Loucy (cell line): ENCODE data around the gene TAB2.

ENCODE experiments used
- EZH2phosphoT487 ChIP-seq: fragments of 200-600 bp; IDR thresholded peaks from 2 replicates; pipeline ENCODE4 v1.6.1; 2018; ENCODE audit warnings: antibody characterized with exemption, mild to moderate bottlenecking, moderate library complexity, borderline replicate concordance
- TF ChIP-seq, protein P1 (sequence below): fragments of 200-600 bp; sonication (generic); conservative IDR thresholded peaks from 2 replicates; pipeline ENCODE4 v1.5.1; 2014; ENCODE audit warnings: mild to moderate bottlenecking, antibody characterized with exemption, low read length

DNA sequence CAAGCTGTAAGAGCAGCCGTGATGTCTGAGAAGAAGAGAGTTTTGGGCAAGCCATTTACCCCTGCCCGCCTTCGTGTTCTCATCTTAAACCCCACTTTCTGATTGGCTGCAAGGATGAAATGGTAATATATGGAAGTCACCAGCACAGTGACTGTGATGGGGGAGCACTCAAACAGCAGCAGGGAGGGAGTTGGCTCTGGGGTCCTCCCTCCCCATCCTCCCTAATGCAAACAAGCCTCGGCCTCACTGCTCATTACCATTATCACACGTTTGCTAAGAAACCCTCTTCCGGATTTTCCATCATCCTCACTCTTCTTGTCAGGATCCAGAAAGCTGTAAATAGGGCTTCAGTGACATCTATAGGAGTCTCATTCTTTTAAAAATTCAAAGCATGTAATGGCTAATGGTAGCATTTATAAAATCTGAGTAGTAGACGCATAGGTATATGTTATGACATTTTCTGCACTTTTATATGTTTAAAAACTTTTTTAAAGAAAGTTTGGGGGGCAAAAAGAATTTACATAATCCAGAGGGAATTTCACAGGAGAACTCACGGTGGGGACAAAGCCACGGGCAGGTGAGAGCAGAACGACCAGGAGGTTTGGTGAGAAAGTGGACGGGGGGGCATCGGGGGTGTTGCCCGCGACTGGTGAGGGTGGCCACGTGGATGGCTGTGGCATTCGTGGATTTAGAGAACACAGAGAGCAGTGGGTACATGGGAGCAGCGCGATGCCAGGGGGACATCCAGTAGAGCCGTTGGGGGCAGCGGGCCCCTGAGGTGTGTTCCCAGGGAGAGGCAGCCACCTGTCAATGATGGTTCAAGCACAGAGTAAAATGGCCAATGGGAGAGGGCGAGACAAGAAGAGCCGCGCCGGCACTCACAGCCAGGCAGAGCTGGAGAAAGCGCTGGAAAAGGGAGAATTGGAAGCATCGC, 112.2 kb downstream of the TAB2 start:
- TF ChIP-seq, protein P1, sequence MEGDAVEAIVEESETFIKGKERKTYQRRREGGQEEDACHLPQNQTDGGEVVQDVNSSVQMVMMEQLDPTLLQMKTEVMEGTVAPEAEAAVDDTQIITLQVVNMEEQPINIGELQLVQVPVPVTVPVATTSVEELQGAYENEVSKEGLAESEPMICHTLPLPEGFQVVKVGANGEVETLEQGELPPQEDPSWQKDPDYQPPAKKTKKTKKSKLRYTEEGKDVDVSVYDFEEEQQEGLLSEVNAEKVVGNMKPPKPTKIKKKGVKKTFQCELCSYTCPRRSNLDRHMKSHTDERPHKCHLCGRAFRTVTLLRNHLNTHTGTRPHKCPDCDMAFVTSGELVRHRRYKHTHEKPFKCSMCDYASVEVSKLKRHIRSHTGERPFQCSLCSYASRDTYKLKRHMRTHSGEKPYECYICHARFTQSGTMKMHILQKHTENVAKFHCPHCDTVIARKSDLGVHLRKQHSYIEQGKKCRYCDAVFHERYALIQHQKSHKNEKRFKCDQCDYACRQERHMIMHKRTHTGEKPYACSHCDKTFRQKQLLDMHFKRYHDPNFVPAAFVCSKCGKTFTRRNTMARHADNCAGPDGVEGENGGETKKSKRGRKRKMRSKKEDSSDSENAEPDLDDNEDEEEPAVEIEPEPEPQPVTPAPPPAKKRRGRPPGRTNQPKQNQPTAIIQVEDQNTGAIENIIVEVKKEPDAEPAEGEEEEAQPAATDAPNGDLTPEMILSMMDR, result no peak; the same call in 1 of the 2 replicates
- no peak for TF ChIP-seq EZH2phosphoT487
